Progenitor cell of endocrine pancreas (in vitro differentiated cells): ENCODE data around the gene CNTN2. TPM values are rescaled to one million over a fixed set of nuclear protein-coding genes. Genes with fewer than 3 reads are reported as not detected.
A peak's percentile ranks its signal among the peaks of the same experiment; 100 is the strongest.

Source experiments
- DNase-seq: peaks from one replicate; pipeline ENCODE4 v3.0.0; 2021; ENCODE audit warnings: low spot score; ENCODE audit not compliant: unreplicated experiment
- H3K27ac Mint-ChIP-seq: 2 replicates; pipeline ENCODE4 v1.8.0; 2021; ENCODE audit warnings: mild to moderate bottlenecking, moderate library complexity, mixed read lengths
- H3K27me3 Mint-ChIP-seq: 2 replicates; pipeline ENCODE4 v1.8.0; 2021; ENCODE audit warnings: mixed read lengths
- H3K36me3 Mint-ChIP-seq: 2 replicates; pipeline ENCODE4 v1.8.0; 2022; ENCODE audit warnings: mixed read lengths; ENCODE audit not compliant: insufficient read depth
- H3K4me1 Mint-ChIP-seq: 2 replicates; pipeline ENCODE4 v1.8.0; 2021; ENCODE audit warnings: low read depth, mixed read lengths
- H3K4me3 Mint-ChIP-seq: 2 replicates; pipeline ENCODE4 v1.8.0; 2021; ENCODE audit warnings: low read depth, mild to moderate bottlenecking, moderate library complexity, mixed read lengths
- H3K9me3 Mint-ChIP-seq: 2 replicates; pipeline ENCODE4 v1.8.0; 2021; ENCODE audit warnings: low read depth, mixed read lengths
- CTCF ChIP-seq: fragments of 200-600 bp; sonication (generic); IDR thresholded peaks from one replicate; pipeline ENCODE4 v1.5.0; 2021; ENCODE audit warnings: antibody characterized with exemption, mild to moderate bottlenecking; ENCODE audit not compliant: unreplicated experiment
- total RNA-seq: library from RNA; stranded (reverse); gene quantifications from 2 replicates; pipeline ENCODE4 v1.2.1, GENCODE V29; 2021

CNTN2 gene
- total RNA-seq, 1 donor from 2014 or later, result not detected

GRCh38 chr1:205058853-205059252 is 15.8 kb downstream of the CNTN2 start:
- DNase-seq, result no peak
- Mint-ChIP-seq H3K27ac (no peak overlapping the region), H3K4me1 (no peaks in the 10 kb centered on the region), H3K9me3 (no peaks in the 10 kb centered on the region), H3K36me3 (no peaks in the 10 kb centered on the region), H3K27me3 (peaks cover 9% of the 10 kb centered on the region), H3K4me3 (no peak overlapping the region)
- no peak for TF ChIP-seq CTCF

- Mint-ChIP-seq H3K27ac (no peak overlapping the region), H3K4me3 (no peak overlapping the region), H3K9me3 (no peaks in the 10 kb centered on the region), H3K4me1 (no peaks in the 10 kb centered on the region), H3K27me3 (peaks cover 8% of the 10 kb centered on the region), H3K36me3 (no peaks in the 10 kb centered on the region)
- no peak for DNase-seq
- TF ChIP-seq CTCF, result no peak
Measured at GRCh38 chr1:205059660-205060059, 16.6 kb downstream of the CNTN2 start.

- H3K36me3 Mint-ChIP-seq, result no peaks in the 10 kb centered on the region
- no peak overlapping the region for H3K27ac Mint-ChIP-seq
- no peak for TF ChIP-seq CTCF
- no peak for DNase-seq
- no peaks in the 10 kb centered on the region for H3K9me3 Mint-ChIP-seq
- H3K4me3 Mint-ChIP-seq, result no peak overlapping the region
- no peaks in the 10 kb centered on the region for H3K4me1 Mint-ChIP-seq
- H3K27me3 Mint-ChIP-seq, result peaks cover 2% of the 10 kb centered on the region
Measured at GRCh38 chr1:205060746-205061145, 17.7 kb downstream of the CNTN2 start.

GRCh38 chr1:205061227-205061626 is 18.2 kb downstream of the CNTN2 start:
- Mint-ChIP-seq H3K9me3 (no peaks in the 10 kb centered on the region), H3K27me3 (no peaks in the 10 kb centered on the region), H3K27ac (no peak overlapping the region), H3K36me3 (no peaks in the 10 kb centered on the region), H3K4me1 (no peaks in the 10 kb centered on the region), H3K4me3 (no peak overlapping the region)
- no peak for TF ChIP-seq CTCF
- DNase-seq, result no peak

GRCh38 chr1:205061665-205062069 is 18.7 kb downstream of the CNTN2 start:
- H3K4me3 Mint-ChIP-seq, result no peak overlapping the region
- DNase-seq, result peak; percentile 84
- no peaks in the 10 kb centered on the region for H3K4me1 Mint-ChIP-seq
- TF ChIP-seq CTCF, result peak; percentile 95
- no peaks in the 10 kb centered on the region for H3K27me3 Mint-ChIP-seq
- no peak overlapping the region for H3K27ac Mint-ChIP-seq
- no peaks in the 10 kb centered on the region for H3K9me3 Mint-ChIP-seq
- no peaks in the 10 kb centered on the region for H3K36me3 Mint-ChIP-seq

- Mint-ChIP-seq H3K9me3 (no peaks in the 10 kb centered on the region), H3K27ac (no peak overlapping the region), H3K4me1 (no peaks in the 10 kb centered on the region), H3K27me3 (no peaks in the 10 kb centered on the region), H3K36me3 (no peaks in the 10 kb centered on the region), H3K4me3 (no peak overlapping the region)
- DNase-seq, result no peak
- TF ChIP-seq CTCF, result no peak
Measured at GRCh38 chr1:205062319-205062718, 19.3 kb downstream of the CNTN2 start.
